Colonic mucosa (tissue), 4 donors: Measurements from ENCODE around the gene PHLDB3. TPM values are rescaled to one million over a fixed set of nuclear protein-coding genes. Genes with fewer than 3 reads are reported as not detected.
A peak's percentile ranks its signal among the peaks of the same experiment; 100 is the strongest.

ENCODE experiments used
- DNase-seq: peaks from one replicate; pipeline ENCODE4 v3.0.0-alpha.2; 2020
- H3K27ac ChIP-seq: fragments of 200-600 bp; one replicate; pipeline ENCODE4 v1.8.0; 2021
- H3K27me3 ChIP-seq: fragments of 200-600 bp; one replicate; pipeline ENCODE4 v1.8.0; 2021
- H3K36me3 ChIP-seq: fragments of 200-600 bp; one replicate; pipeline ENCODE4 v1.8.0; 2021
- H3K4me1 ChIP-seq: fragments of 200-600 bp; one replicate; pipeline ENCODE4 v1.8.0; 2021; ENCODE audit warnings: mild to moderate bottlenecking
- H3K4me3 ChIP-seq: fragments of 200-600 bp; one replicate; pipeline ENCODE4 v1.8.0; 2021
- H3K9ac ChIP-seq, 2 donors: one replicate each; pipeline ENCODE4 v1.7.0; 2013; ENCODE audit warnings: control low read depth in 2 of 2, low read depth in 2 of 2, low read length in 2 of 2
- H3K9me3 ChIP-seq: fragments of 200-600 bp; one replicate; pipeline ENCODE4 v1.8.0; 2021
- intact Hi-C: fragments of 100-400 bp; cut with DNase I; formaldehyde crosslinking; loops from one replicate; pipeline ENCODE4 v1.14.1; 2022
- total RNA-seq, 2 donors: library from RNA; stranded (reverse); fragmentation: NEBNext Ultra II Directional in 1 of 2; extraction: Animal tissue kit (Norgen Biotek cat#: 25700) in 1 of 2; gene quantifications; one replicate each; pipeline ENCODE4 v1.2.1, GENCODE V29; 2021
- TF ChIP-seq, protein P1 (sequence below): fragments of 200-600 bp; IDR thresholded peaks from one replicate; pipeline ENCODE4 v1.8.0; 2022; ENCODE audit warnings: antibody characterized with exemption, mild to moderate bottlenecking
- donor health status: healthy.
- donor health status: DM: no; HTN: no; CAD: no.
- donor health status: DM: no; HTN: no; CAD: no.

Gene PHLDB3
- total RNA-seq, 2 donors from 2014 or later: 6.8 to 24.0 TPM

DNA sequence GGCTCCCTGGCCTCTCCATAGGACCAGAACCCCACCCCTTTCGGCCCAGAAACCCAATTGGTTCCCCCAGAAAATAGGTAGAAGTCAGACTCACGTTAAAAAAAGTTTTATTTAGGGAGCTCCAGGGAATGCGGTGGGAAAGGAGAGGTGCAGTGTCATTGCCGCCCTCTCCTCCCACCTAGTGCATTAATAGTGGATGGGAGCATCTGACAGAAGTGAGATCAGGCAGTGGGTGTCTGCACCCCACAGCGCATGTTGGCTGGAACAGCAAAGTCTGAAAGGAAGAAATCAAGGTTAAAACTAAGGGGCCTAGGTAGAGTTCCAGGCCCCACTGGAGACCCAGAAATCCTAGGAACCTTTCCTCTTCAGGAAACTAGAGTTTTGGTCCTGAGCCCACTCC is 2.1 kb upstream of the PHLDB3 start:
- no peaks in the 10 kb centered on the region for H3K27me3 ChIP-seq
- no peak for DNase-seq
- intact Hi-C loops: no loop called here
- no peak overlapping the region for H3K4me3 ChIP-seq
- H3K4me1 ChIP-seq: peaks cover 5% of the 10 kb centered on the region
- no peak overlapping the region for H3K27ac ChIP-seq
- TF ChIP-seq, protein P1, sequence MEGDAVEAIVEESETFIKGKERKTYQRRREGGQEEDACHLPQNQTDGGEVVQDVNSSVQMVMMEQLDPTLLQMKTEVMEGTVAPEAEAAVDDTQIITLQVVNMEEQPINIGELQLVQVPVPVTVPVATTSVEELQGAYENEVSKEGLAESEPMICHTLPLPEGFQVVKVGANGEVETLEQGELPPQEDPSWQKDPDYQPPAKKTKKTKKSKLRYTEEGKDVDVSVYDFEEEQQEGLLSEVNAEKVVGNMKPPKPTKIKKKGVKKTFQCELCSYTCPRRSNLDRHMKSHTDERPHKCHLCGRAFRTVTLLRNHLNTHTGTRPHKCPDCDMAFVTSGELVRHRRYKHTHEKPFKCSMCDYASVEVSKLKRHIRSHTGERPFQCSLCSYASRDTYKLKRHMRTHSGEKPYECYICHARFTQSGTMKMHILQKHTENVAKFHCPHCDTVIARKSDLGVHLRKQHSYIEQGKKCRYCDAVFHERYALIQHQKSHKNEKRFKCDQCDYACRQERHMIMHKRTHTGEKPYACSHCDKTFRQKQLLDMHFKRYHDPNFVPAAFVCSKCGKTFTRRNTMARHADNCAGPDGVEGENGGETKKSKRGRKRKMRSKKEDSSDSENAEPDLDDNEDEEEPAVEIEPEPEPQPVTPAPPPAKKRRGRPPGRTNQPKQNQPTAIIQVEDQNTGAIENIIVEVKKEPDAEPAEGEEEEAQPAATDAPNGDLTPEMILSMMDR: no peak
- no peak overlapping the region for H3K9ac ChIP-seq
- H3K9me3 ChIP-seq: no peaks in the 10 kb centered on the region
- peaks cover 15% of the 10 kb centered on the region for H3K36me3 ChIP-seq

DNA sequence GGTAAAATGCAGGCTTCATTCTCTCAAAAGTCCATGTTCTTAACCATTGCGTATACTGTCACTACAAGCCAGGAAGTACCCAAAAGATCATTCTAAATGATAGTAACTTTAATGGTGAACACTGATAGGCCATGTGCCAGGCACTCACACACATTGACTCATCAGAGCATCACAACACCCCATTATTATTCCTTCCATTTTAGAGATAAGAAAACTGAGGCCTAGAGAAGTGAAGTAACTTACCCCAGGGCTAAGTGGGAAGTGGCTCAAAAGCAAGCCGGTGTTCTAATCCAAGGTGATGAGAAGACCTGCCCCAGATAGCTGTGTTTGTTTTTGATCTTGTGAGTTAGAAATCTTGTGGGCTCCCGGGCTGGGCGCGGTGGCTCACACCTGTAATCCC is 1.4 kb upstream of the PHLDB3 start:
- Histone ChIP-seq H3K4me3 (no peak overlapping the region), H3K36me3 (peaks cover 11% of the 10 kb centered on the region), H3K27ac (no peak overlapping the region), H3K27me3 (no peaks in the 10 kb centered on the region), H3K4me1 (peaks cover 5% of the 10 kb centered on the region), H3K9ac (no peak overlapping the region), H3K9me3 (no peaks in the 10 kb centered on the region)
- DNase-seq: no peak
- intact Hi-C loops: no loop called here
- TF ChIP-seq, protein P1: no peak

DNA sequence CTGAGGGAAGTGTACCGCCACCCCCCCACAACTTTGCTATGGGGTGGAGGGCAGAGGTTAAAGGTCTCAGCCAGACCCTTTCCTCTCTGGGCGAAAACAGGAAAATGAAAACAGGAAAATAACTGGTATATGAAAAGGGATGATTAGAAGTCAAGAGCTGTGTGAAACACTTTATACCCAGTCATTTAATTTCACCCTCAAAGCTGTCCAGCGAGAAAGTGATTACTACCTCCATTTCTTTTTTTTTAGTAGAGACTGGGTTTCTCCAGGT is 575 bp upstream of the PHLDB3 start:
- DNase-seq: no peak
- Histone ChIP-seq H3K9me3 (no peaks in the 10 kb centered on the region), H3K9ac (peak overlapping the region in 1 of 2 donors; percentile 89), H3K27me3 (no peaks in the 10 kb centered on the region), H3K27ac (peak overlapping the region; percentile 86), H3K4me3 (no peak overlapping the region), H3K4me1 (peaks cover 5% of the 10 kb centered on the region), H3K36me3 (peaks cover 7% of the 10 kb centered on the region)
- intact Hi-C loops: no loop called here
- TF ChIP-seq, protein P1: no peak

DNA sequence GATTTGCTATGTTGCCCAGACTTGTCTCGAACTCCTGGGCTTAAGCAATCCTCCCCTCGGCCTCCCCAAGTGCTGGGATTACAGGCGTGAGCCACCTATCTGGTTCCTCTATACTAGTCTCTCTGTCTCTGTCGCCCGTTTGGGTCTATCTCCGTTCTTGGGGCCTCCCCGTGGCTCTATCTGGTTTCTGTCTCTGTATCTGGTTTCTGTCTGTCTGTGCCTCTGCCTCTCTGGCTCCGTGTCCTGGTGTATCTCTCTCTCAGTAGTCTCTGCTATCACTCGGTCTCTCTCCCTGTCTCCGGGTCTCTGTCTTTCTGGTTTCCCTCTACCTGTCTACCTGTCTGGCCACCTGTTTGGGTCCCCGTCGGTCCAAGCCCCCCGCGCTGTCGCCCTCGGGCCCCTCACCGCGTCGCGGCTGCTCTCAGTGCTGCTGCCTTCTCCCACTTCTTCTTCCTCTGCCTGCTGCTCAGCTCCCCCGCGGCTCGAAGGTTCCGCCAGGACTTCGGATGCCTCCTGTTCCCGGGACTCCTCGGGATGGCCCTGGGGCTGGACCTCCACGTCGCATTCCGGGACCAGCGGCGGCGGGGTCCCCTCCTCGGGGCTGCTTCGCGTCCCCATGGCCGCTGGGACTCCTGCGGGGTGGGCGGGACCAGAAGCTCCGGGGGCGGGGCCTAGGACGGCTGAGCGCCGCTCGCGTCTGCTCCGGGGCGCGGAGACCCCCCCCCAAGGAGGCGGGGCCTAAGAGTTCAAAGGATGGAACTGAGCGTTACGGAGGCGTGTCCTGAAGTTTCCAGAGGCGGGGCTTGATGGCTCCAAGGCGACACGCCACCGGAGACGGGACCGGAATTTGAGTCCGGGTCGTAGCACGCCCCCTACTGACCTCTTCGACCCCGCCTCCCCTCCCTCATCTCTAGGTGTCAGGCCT is 783 bp downstream of the PHLDB3 start:
- peaks cover 5% of the 10 kb centered on the region for H3K4me1 ChIP-seq
- H3K9me3 ChIP-seq: no peaks in the 10 kb centered on the region
- H3K27ac ChIP-seq: peak overlapping the region; percentile 86
- peak overlapping the region; percentile 63 for H3K4me3 ChIP-seq
- TF ChIP-seq, protein P1: peak; percentile 18
- intact Hi-C loops: no loop called here
- H3K9ac ChIP-seq: peak overlapping the region; percentile 88 to 89
- H3K27me3 ChIP-seq: no peaks in the 10 kb centered on the region
- H3K36me3 ChIP-seq: peaks cover 4% of the 10 kb centered on the region
- peak; percentile 99 for DNase-seq

DNA sequence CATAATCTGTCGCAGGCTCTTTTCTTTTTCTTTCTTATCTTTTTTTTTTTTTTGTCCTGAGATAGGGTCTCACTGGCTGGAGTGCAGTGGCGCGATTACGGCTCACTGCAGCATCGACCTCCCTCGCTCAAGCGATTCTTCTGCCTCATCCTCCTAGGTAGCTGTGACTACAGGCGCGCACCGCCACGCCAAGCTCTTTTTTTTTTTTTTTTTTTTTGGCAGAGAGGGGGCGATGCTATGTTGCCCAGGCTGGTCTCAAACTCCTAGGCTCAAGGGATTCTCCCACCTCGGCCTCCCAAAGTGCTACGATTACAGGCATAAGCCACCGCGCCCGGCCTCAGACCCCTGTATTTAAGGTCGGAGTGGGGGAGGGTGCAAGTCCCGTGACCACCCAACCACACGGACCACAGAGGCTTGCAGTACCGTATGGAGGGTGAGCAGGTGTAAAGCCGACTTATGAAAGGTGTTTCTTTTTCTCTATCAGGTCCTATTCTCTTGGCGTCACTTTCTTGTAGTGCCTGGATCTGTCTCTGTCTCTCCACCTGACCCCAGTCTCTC is 2.0 kb downstream of the PHLDB3 start:
- intact Hi-C loops: no loop called here
- DNase-seq: no peak
- TF ChIP-seq, protein P1: no peak
- Histone ChIP-seq H3K36me3 (no peaks in the 10 kb centered on the region), H3K4me3 (no peak overlapping the region), H3K9ac (peak overlapping the region in 1 of 2 donors; percentile 89), H3K27ac (no peak overlapping the region), H3K9me3 (no peaks in the 10 kb centered on the region), H3K4me1 (peaks cover 5% of the 10 kb centered on the region), H3K27me3 (no peaks in the 10 kb centered on the region)
